Stimulated activated CD4-positive, alpha-beta T cell treated with anti-CD3 and anti-CD28 coated beads, Interleukin-12 subunit alpha, Interleukin-12 subunit beta, amount 100 ng/mL, for 48 hours (primary cell): ENCODE results near the gene ZNF513.
A peak's percentile ranks its signal among the peaks of the same experiment; 100 is the strongest.
"Not testable (repeated sequence)": the region's sequence is repeated elsewhere in the genome, so short reads cannot be mapped to it uniquely, and the experiment has no call there.

ENCODE experiments used
- DNase-seq, 3 donors: peaks; one replicate each; pipeline ENCODE4 v3.0.0-alpha.2; 2020; ENCODE audit warnings: low read depth in 2 of 3, low spot score in 1 of 3

The ZNF513 gene

DNA sequence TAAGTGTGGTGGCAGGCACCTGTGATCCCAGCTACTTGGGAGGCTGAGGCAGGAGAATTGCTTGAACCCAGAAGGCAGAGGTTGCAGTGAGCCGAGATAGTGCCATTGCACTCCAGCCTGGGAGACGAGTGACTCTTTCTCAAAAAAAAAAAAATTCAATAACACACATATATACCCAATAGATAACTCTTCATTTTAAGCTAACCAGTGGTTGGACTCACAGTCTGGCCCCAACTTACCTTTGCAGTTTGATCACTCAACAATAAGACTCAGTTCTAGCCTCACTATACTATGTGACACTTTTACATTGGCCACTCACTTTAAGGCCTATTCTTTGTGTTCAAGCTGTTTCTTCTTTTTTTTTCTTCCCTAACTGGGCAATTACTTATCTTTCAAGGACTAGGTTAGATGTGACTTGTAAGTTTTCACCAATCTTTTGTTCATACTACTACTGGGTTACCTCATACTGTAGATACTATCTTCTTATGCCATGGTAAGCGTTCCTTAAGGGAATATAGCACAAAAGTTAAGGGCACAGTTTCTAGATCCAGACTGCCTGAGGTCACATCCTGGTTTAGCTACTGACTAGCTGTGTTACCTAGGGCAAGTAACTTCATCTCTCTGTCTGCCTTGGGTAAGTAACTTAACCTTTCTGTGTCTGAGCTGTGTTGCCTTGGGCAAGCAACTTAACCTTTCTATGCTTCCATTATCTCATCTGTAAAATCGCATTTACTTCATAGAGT is 17.7 kb downstream of the ZNF513 start:
- DNase-seq: no peak

DNA sequence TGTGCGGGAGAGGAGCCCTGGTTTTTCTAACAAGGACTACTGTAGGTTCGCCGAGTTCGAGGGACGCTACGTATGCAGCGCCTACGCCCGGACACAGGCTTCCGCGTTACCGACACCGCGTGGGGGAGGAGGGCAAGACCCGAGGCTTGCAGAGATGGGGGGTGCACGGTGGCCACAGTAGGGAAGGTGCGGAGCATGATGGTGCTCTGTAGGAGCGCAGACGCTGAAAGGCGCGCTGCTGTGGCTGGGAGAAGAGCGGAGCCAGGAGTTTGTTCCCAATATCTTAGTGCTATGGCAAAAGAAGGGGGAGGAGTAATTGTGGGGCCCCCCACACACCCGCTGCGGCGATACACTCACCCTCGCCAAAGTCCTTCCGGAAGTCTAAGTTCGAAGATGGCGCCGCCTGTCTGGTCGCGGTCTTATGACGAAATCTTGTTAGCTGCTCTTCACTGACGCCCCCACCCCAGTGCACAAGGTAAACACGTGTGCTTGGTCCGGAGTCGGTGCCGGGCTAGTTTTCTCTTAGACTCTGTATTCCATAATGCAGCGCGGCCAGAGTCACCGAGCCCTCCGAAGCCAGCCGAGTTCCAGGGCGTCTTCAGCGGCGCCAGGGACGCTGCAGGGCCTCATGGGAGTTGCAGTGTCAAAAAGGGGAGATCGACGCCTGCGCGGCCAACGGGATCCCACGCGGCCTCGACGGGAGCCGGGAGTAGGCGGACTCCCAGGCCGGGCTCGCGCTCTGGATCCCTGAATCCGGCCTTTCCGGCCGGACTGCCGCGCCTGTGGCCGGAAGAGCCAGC is 24.0 kb downstream of the ZNF513 start, which contains the start of gene GTF3C2:
TSS of gene GTF3C2 (minus strand) at position 383 of the 800 bp plus-strand sequence. CDS start 13,210 bp downstream, outside the sequence.
- DNase-seq: peak; percentile 87 to 91 (median 90)

DNA sequence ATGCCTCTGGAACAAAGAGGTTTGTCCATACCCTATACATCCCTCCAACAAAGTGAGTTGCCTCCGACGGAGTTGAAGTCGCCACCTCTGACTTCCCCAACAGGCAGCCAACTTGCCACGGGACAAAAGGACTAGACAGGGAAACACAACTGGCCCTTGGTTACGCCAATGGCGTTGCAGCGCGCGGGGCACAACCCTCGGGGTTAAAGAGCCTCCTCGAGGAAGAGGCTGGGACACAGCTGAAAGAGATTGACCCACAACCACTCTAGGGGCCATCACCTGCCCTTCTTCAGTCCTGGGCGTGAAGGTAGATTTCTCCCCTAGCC is 24.5 kb downstream of the ZNF513 start:
- DNase-seq: peak in 2 of 3 donors; percentile 38 to 48

- DNase-seq: no peak
Measured at GRCh38 chr2:27354597-27354927, 26.0 kb downstream of the ZNF513 start.

DNA sequence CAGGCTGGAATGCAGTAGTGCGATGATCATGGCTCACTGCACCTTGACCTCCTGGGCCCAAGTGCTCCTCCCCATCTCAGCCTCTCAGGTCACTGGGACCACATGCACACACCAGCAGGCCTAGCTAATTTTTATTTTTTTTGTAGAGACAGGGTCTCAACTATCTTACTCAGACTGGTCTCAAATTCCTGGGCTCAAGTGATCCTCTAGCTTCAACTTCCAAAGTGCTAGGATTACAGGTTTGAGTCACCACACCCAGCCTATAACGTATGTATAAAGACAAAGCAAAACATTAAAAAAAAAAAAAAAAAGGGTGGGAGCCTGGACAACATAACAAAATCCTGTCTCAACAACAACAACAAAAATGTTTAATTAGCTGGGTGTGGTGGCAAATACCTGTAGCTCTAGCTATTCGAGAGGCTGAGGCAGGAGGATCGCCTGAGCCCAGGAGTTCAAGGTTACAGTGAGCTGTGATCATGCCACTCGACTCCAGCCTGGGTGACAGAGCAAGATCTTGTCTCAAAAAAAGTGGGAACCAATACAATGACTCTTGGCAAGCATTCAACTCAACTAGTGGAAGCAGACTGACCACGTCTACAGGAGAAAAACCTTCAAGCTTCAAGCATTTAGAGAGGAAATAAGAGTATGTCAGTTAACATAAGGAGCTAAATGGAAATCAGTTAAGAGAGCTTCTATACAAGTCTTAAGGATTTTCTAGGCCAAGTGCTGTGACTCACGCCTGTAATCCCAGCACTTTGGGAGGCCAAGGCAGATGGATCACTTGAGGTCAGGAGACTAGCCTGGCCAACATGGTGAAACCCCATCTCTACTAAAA is 26.6 kb downstream of the ZNF513 start:
- DNase-seq: no peak

GRCh38 chr2:27353386-27353761 is 27.2 kb downstream of the ZNF513 start:
- not testable (repeated sequence) for DNase-seq

GRCh38 chr2:27351802-27352598 is 28.5 kb downstream of the ZNF513 start:
- peak in 1 of 3 donors; percentile 17 for DNase-seq

DNA sequence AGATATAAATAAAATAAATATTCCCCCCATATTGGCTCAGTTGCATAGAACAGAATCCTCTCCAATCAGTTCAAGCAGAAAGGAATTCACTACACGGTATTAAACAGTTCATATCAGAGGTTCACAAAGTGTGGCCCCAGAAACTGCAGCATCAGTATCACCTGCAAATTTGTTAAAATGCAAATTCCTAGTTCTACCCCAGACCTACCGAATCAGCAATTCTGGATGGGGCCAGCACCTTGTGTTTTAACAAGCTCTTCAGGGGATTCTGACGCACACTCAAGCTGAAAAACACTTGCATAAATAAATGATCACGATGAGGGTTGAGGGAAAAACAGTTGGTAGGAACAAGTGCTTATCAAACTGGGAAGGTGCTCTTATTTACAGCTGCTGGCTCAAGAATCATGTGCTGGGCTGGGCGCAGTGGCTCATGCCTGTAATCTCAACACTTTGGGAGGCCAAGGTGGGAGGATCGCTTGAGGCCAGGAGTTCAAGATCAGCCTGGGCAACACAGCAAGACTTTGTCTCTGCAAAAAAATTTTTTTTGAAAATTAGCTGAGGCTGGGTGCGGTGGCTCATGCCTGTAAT is 30.3 kb downstream of the ZNF513 start:
- DNase-seq: no peak

GRCh38 chr2:27347641-27348040 is 32.9 kb downstream of the ZNF513 start:
- DNase-seq: no peak

DNA sequence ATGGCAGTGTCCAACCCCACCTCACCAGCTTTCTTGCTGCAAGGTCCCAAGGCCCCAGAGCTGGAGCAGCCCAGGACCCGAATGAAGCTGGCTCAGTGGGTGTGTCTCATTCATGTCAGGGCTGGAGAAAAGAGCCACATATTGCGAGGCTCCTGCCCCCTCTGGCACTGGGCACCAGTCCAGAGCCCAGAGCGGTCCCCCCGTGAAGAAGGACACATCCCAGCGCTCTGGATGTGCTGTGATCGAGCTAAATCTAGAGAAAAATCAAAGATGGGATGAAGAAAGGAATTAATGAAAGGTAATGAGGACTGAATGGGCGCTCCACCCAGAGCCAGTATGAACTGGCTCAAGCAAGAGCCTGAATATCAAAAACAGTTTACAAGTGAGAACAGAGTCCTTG is 44.4 kb downstream of the ZNF513 start:
- DNase-seq: no peak

DNA sequence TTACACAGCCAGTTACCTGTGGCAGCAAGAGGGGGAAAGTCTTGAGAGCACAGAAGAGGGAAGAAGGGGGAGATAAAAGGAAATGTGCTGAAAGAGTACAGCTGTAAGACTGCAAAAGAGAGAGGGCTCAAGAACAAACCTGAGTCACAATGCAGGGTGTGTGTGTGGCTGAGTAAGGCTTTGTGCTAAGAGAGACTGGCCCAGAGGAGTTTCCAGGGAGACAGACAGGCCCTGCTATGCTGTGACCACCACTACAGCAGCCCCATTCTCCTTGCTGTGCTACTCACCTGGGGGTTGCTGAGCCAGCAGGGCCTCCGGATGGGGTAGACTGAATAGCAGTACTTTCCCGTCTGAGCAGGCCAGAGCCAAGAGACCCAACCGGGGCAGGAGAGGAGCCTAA is 45.2 kb downstream of the ZNF513 start:
- DNase-seq: no peak
